Retinal pigment epithelial cell (primary cell): ENCODE results near the gene MET.

Source experiments
- DNase-seq: peaks from one replicate; pipeline ENCODE4 v3.0.0-alpha.2; 2010; ENCODE audit warnings: low read depth
- H3K4me3 ChIP-seq: 2 replicates; pipeline ENCODE4 v1.5.1; 2011; ENCODE audit warnings: mild to moderate bottlenecking, low read length, control low read depth, moderate library complexity
- TF ChIP-seq, protein P1 (sequence below): conservative IDR thresholded peaks from 2 replicates; pipeline ENCODE4 v1.5.1; 2011; ENCODE audit warnings: low read depth, low read length, control low read depth, inconsistent platforms

MET gene

DNA sequence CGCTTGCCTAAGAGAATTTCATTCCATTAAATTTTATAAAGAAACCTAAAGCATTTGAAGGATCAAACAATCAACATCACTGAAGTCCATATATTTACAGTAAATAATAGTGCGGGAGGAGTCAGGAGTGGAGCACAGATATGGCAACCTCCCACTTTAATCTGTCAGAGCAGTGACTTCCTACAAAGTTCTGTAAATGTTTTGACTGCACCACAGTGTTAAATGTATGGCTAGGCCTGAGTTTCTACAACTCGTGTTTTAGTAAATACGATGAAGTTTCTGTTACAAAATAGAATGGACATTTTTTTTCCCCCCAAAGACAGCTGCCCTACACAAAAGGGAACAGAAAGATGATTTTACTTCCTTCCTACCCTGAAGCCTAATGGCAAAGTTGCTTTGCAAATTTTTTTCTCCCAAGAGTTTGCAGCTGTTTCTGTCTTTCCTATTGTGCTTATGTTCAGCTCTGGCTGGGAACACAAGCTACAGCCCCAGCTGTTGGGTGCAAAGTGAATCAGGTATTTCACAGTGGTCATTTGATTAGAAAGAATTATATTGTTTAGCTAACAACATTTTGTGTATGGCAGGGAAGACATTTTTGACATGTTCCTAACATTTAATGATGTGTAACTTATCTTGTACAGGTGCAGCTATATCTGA lies 62.1 kb downstream of the MET start:
- no peak for DNase-seq
- TF ChIP-seq, protein P1, sequence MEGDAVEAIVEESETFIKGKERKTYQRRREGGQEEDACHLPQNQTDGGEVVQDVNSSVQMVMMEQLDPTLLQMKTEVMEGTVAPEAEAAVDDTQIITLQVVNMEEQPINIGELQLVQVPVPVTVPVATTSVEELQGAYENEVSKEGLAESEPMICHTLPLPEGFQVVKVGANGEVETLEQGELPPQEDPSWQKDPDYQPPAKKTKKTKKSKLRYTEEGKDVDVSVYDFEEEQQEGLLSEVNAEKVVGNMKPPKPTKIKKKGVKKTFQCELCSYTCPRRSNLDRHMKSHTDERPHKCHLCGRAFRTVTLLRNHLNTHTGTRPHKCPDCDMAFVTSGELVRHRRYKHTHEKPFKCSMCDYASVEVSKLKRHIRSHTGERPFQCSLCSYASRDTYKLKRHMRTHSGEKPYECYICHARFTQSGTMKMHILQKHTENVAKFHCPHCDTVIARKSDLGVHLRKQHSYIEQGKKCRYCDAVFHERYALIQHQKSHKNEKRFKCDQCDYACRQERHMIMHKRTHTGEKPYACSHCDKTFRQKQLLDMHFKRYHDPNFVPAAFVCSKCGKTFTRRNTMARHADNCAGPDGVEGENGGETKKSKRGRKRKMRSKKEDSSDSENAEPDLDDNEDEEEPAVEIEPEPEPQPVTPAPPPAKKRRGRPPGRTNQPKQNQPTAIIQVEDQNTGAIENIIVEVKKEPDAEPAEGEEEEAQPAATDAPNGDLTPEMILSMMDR: no peak
- H3K4me3 ChIP-seq: no peak overlapping the region

DNA sequence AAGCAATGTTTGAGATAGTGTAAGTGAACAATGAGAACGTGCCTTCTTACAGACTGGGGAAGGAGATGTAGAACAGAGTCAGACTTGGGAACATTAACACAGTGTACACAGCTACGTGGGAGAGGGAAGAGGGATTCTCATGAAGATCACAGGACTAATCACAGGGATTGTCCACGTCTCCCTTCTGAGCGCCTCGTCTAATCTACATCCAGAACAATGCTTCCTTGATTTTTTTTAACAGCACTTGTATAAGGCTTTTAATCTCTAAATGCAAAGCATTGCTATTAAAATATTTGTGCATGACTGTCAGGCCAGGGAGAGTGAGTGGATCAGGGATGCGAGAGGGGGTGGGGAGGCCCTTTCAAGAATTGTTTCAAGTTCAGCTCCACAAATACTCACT lies 62.7 kb downstream of the MET start:
- TF ChIP-seq, protein P1: no peak
- H3K4me3 ChIP-seq: no peak overlapping the region

DNA sequence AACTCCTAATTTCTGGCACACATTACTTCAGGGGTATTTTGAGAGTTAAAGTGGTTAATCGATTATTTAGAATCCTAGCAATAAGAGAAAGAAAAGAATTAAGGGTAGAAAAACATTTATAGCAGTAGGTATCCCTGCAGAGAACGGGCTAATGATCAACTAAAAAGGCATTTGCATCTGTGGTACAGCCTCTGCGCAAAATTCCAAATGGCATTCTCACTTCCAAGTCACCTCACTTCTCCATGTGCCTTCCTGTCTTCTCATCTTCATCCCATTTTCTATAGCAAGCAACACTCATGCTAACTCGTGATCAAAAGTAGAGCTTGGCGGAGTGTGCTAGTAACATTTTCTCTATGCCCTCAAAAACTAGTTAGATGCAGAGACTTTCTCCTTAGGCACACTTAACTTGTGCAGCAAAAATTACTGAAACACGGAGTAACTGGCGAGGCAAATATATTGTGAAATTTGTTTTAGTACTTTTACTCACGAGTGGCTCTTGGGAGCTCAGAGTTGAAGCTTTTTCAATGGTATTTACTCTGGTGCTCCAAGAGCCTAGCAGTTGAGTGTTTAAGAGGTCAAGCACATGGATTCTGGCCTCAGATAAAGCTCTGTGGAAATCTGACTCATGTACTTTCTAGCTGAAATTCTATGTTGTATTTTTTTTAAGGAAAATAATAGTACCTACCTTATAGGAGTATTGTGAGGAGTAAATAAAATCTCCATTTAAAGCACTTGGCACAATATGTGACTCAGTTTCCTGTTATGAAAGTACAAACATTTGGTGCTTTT lies 65.1 kb downstream of the MET start:
- DNase-seq: no peak
- TF ChIP-seq, protein P1: no peak

More for the DNA sequence above, 62.7 kb downstream of the MET start:
- peak; percentile 49 for DNase-seq

DNA sequence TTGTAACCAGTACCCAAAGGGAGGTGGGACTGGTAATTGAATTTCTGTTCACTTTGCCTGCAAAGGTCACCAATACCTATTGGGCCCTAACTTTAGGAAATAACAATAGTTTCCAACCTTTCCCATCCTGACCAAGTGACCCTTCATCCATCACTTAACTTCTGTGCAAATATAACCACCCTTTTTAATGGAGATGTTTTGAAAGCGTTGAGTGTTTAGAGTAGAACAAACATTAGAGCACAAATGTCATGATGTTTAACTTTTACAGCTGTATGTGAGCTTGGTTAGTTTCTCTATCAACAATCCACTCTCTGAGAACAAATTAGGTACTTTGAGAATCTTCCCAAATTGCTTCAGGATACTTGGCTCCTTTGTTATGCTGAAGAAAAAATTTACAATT lies 66.4 kb downstream of the MET start:
- H3K4me3 ChIP-seq: no peak overlapping the region
- DNase-seq: no peak
- TF ChIP-seq, protein P1: no peak

More for the DNA sequence above, 65.1 kb downstream of the MET start:
- no peak overlapping the region for H3K4me3 ChIP-seq

DNA sequence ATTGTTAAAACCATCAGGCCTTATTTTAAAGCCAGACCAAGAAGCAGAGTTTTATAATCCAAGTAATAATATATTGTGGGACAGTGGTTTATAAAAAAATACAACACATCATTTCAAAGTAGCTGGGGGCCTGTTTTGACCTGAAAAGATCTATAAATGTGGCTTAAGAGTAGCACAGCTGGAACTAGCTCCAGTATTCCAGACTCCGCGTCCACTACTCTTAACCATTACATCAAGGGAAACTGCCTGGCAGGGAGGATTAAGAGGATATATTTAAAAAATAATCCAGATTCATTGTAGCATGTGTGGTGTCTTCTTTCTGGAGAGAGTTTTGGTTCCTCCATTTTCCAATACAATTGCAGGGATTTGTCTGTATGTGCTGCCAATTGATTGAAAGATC lies 67.3 kb downstream of the MET start:
- H3K4me3 ChIP-seq: no peak overlapping the region
- no peak for DNase-seq
- TF ChIP-seq, protein P1: no peak

DNA sequence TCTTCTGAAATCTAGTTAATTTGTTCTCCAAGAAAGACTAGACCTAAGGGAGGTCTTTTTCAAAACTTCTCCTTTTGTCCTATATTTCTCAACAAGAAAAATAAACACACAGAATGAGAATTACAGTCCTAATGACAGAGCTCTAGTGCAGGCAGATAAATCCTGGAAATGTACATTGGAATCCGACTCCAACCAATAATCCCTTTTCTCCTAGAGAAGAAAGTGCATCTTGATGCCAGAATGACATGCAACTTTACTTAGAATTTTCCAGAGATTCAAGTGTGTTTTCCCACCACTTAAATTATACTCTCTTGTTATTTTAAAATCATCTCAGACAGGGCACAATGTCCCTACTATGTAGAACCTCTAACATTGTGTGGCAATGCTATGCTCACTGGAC lies 68.2 kb downstream of the MET start:
- DNase-seq: no peak
- TF ChIP-seq, protein P1: no peak
- no peak overlapping the region for H3K4me3 ChIP-seq
